Measurements from ENCODE around the gene STXBP6. TPM values are rescaled to one million over a fixed set of nuclear protein-coding genes. Genes with fewer than 3 reads are reported as not detected.

The STXBP6 gene
- total and polyA plus RNA-seq, 2 of the 13 experiments (the other 11 are each of a cell fraction or from before 2014, with no cell fraction given), result 35.3 to 42.8 TPM

GRCh38 chr14:24806061-24806678 is 243.8 kb downstream of the STXBP6 start (continued):
- TF ChIP-seq ZNF142 (CRISPR knock-in tag; IDR thresholded peaks at IDR 0.05) (peak; percentile 76), HMGXB4 (CRISPR knock-in tag; IDR thresholded peaks at IDR 0.05; ENCODE audit: borderline replicate concordance in 1 of 2, low read depth in 1 of 2) (peak; percentile 34 to 89; a peak in 3 of 4 replicates), ZFP90 (CRISPR knock-in tag; IDR thresholded peaks at IDR 0.05; ENCODE audit: borderline replicate concordance) (0 out of 2 replicates have a peak, but pooled peaks have one; percentile 60), ZNF691 (CRISPR knock-in tag; IDR thresholded peaks at IDR 0.05; ENCODE audit: borderline replicate concordance, low read depth) (no peak; the same call in 1 of the 2 replicates), ATF3 (CRISPR knock-in tag; IDR thresholded peaks at IDR 0.05) (peak; percentile 37; the same call in 1 of the 2 replicates), SRSF1 (optimal IDR thresholded peaks at IDR 0.05; ENCODE audit: low read depth, low read length) (no peak), ATF1 (CRISPR knock-in tag; IDR thresholded peaks at IDR 0.05) (no peak), ZNF362 (CRISPR knock-in tag; IDR thresholded peaks at IDR 0.05; ENCODE audit: borderline replicate concordance) (0 out of 2 replicates have a peak, but pooled peaks have one; percentile 19), ZSCAN9 (CRISPR knock-in tag; IDR thresholded peaks at IDR 0.05; ENCODE audit: borderline replicate concordance) (0 out of 2 replicates have a peak, but pooled peaks have one; percentile 71), HOMEZ (CRISPR knock-in tag; IDR thresholded peaks at IDR 0.05; ENCODE audit: low read depth) (peak; percentile 49; the same call in 1 of the 2 replicates), MLXIP (CRISPR knock-in tag; IDR thresholded peaks at IDR 0.05; ENCODE audit: borderline replicate concordance) (peak; percentile 45; the same call in 1 of the 2 replicates), NFE2L2 (IDR thresholded peaks at IDR 0.05; ENCODE audit: low read length) (no peak)

Measured in HepG2 (cell line).